Measurements from ENCODE around the gene MRPL41.
A peak's percentile ranks its signal among the peaks of the same experiment; 100 is the strongest.
"Not testable (repeated sequence)": the region's sequence is repeated elsewhere in the genome, so short reads cannot be mapped to it uniquely, and the experiment has no call there.

MRPL41 gene

DNA sequence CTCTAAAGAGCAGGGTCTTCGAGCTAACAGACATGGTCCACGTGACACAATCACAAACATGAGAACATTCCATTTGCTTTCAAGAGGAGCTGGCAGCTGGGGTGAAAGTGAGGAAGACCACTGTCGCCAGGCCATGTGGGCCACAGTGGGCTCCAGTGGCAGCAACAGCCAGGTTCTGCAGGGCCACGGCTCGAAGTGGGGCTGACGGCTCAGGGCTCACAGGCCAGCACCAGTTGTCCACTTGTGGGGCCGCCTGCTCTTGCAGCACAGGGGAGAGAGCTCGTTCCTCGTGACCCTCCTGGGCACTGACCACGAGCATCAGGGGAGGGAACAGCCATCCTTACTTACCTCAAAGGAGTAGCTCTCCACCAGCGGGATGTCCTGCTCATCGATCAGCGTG, 36.6 kb downstream of the MRPL41 start:
- no peak for DNase-seq

DNA sequence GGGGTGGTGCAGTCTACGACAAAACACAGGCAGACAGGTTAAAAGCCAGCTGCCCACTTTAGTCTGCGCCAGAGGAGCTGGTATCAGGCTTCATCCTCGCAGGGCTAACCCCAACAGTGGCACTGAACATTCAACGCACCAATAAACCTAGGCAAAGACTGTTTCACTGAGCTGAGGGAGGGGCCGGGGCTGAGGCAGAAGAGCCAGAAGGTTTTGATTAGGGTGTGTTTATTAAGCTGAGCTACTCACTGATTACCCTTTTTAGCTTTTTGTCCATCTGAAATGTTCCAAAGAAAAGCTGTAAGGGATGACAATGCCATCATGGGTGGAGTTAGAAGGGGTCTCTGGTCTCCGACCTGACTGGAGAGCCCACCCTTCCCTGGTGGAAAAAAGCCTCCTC, 37.2 kb downstream of the MRPL41 start:
- DNase-seq: no peak

DNA sequence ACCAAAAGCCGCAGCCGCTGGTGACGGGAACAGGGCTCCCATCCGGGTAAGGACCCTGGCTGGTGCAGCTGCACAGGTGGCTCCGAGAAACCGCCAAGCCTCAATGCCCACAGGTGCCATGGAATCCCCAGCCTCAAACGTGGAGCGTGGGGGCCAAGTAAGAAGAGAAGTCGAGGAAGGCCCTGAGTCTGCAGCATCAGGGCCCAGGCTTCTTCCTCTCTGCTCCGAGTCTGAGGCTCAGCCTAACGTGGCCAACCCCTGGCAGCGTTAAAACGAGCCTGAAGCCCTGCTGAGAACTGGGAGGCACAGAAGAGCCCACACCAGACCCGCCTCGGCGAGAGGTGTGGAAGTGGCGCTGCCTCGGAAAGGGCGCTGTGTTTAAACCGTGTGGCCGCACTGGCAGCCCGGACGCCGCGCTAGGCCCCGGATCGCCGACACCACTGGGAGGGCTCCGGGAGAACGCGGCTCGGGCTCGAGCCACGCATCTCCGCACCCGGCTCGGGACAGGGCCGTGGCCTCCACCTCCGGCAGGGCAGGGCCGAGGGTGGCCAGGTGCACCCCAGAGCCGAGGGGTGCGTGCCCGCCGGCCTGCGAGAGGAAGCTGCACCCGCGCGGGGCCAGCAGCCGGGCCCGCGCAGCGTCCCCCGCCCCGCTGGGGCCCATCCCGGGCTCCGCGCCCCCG, 37.9 kb downstream of the MRPL41 start:
- no peak for DNase-seq

DNA sequence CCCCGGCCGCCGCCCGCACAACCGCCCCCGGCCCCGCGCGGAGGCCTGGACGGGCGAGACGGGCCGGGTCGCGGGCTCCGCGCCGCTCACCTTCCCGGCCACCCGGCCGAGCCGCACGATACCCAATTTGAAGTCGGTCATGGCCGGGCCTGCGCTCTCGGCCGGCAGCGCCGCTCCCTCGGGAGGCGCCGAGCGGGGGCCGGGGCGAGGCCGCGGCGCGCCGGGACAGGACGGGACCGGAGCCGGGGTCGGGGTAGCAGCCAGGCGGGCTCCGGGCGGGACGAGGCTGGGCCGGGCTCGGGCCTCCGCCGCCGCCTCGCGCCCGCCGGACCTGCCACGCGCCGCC, 38.4 kb downstream of the MRPL41 start:
- no peak for DNase-seq

DNA sequence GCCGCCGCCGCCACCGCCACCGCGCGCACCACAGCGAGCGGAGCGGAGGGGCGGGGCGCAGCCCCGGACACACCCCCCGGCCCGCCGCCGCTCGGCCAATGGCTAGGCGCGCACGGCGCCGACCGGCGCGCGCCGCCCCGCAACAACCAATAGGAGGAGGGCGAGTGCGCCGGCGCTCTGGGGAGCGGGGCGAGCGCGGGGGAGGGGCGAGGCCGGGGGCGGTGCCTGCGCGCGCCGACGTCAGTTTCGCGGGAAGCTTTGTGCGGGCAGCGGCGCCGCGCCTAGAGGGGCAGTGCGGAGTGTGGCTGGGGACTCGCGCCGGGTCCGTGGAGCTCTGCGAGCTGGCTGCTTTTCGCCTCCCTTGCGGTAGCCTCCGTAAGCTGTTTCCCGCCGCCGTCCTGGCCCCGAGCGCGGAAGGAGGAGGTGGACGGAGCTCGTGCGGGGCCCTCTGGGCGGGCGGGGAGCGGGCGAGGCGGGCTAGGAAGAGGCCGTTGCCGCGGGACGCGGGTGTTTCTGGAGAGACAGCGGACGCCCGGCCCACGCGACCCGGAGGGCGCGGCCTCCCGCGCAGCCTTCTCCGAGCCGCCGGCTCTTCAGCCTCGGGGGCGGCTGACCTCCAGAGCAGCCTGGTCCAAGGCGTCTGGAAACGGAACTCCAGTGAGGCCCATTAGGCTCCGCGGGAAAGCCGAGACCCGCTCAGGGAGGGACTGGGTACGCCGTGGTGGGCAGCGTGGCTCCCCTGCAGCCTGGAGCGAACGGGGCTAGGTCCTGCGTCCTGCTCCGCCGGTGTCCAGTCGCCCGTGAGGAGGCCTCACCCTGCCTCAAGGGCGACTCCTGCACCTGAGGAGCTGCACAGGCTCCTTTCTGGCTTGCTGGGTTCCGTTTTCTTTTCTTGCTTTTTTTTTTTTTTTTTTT, 39.0 kb downstream of the MRPL41 start, which contains the start of gene ZMYND19:
TSS of gene ZMYND19 (minus strand) at position 44 of the 915 bp plus-strand sequence. CDS start 249 bp downstream, outside the sequence.
- DNase-seq: peak; percentile 95

DNA sequence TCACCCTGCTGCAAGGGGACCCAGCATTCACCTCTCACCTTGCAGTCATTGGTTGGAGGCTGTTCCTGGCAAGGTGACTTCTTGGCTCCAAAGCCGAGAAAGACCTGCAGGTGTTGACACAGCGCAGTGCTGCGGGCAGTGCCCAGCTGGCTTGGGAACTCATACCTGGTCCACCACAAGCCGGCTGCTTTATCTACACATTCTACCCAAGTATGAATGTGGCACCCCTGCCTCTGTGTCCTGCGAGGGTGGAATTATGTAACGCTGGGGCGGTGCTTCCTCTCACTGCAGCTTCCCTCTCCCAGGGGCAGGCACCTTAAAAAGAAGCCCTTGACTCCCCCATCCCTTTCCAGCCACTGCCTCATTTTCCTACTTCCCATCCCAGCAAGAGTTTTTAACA, 41.1 kb downstream of the MRPL41 start:
- no peak for DNase-seq

DNA sequence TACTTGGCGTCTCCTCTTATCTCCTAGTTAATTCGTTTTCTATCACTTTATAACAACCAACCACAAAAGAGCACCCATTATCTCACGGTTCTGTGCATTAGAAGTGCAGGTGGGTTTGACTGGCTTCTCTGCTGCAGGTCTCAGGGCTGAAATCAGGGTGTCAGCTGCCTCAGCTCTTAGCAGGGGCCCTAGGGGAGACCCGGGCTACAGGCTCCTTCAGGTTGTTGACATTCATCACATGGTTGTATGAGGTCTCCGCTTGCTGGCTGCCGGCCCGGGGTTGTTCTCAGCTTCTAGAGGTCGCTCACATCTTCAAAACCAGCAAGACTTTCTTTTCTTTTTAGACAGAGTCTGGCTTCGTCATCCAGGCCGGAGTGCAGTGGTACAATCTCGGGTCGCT, 41.5 kb downstream of the MRPL41 start:
- no peak for DNase-seq

DNA sequence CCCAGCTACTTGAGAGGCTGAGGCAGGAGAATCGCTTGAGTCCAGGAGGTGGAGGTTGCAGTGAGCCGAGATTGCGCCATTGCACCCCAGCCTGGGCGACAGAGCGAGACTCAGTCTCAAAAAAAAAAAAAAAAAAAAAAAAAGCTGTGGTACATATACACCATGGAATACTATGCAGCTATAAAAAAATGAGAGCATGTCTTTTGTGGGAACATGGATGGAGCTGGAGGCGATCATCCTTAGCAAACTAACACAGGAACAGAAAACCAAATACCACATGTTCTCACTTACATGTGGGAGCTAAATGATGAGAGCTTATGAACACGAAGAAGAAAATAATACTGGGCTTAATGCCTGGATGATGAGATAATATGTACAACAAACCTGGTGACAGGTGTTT, 44.9 kb downstream of the MRPL41 start:
- DNase-seq: not testable (repeated sequence)

DNA sequence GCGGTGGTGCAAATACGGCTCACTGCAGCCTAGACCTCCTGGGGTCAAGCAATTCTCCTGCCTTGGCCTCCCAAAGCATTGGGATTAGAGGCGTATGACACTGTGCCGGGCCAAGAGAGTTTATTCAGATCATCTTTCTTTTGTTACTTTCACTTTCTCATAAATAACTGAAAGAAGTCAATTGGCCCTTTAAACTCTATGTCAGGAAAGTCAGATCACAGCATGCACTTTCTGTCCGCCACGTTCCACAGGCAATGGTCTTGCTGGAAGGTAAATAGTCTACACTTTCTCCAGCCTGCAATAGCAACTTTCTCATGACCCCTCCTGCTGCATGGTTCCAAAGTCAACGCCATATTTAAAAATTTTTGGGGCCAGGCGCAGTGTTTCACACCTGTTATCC, 47.3 kb downstream of the MRPL41 start:
- no peak for DNase-seq

Data from NCI-H774 (cell line).